K562 (cell line): Measurements from ENCODE around the gene B3GALT4. TPM values are rescaled to one million over a fixed set of nuclear protein-coding genes. Genes with fewer than 3 reads are reported as not detected.
A peak's percentile ranks its signal among the peaks of the same experiment; 100 is the strongest.

ENCODE experiments used
- ARID2 ChIP-seq: fragments of 450-650 bp; IDR thresholded peaks from 2 replicates; pipeline ENCODE4 v1.6.1; 2017; ENCODE audit warnings: antibody characterized with exemption, mild to moderate bottlenecking
- DNMT1 ChIP-seq: fragments of 450-650 bp; IDR thresholded peaks from 2 replicates; pipeline ENCODE4 v1.6.1; 2016; ENCODE audit warnings: antibody characterized with exemption, mild to moderate bottlenecking
- HNRNPK ChIP-seq: fragments of 200-400 bp; formaldehyde crosslinking; IDR thresholded peaks from one replicate; pipeline ENCODE4 v1.6.1; 2018; ENCODE audit warnings: mild to moderate bottlenecking, low read depth, low read length; ENCODE audit not compliant: poor library complexity, severe bottlenecking
- HNRNPUL1 ChIP-seq: fragments of 200-400 bp; formaldehyde crosslinking; IDR thresholded peaks from 2 replicates; pipeline ENCODE4 v1.6.1; 2017; ENCODE audit warnings: low read length
- IFI16 ChIP-seq: fragments of 250-450 bp; sonication (Bioruptor Pico); IDR thresholded peaks from 2 replicates; pipeline ENCODE4 v2.1.2; 2022; ENCODE audit warnings: mild to moderate bottlenecking, inconsistent platforms
- PATZ1 ChIP-seq: fragments of 250-450 bp; sonication (Bioruptor Pico); IDR thresholded peaks from 2 replicates; pipeline ENCODE4 v1.5.0; 2020; ENCODE audit warnings: mild to moderate bottlenecking, borderline replicate concordance
- PHB ChIP-seq: fragments of 250-450 bp; sonication (Bioruptor Pico); IDR thresholded peaks from 2 replicates; pipeline ENCODE4 v1.5.0; 2021
- PML ChIP-seq: IDR thresholded peaks from 2 replicates; pipeline ENCODE4 v1.6.1; 2012; ENCODE audit warnings: low read length, inconsistent platforms
- RBM14 ChIP-seq: fragments of 200-400 bp; formaldehyde crosslinking; IDR thresholded peaks from 2 replicates; pipeline ENCODE4 v1.6.1; 2018; ENCODE audit warnings: low read depth, mild to moderate bottlenecking, low read length, moderate library complexity, borderline replicate concordance; ENCODE audit not compliant: insufficient read depth
- SMARCB1 ChIP-seq: IDR thresholded peaks from 2 replicates; pipeline ENCODE4 v1.6.1; 2011; ENCODE audit warnings: improper control_type of control experiment, low read depth; ENCODE audit not compliant: insufficient read length
- SRSF9 ChIP-seq: fragments of 200-400 bp; formaldehyde crosslinking; IDR thresholded peaks from 2 replicates; pipeline ENCODE4 v1.6.1; 2017; ENCODE audit warnings: low read depth, low read length, borderline replicate concordance
- ZNF165 ChIP-seq: fragments of 250-450 bp; sonication (Bioruptor Pico); IDR thresholded peaks from 2 replicates; pipeline ENCODE4 v1.4.0; 2020; ENCODE audit warnings: borderline replicate concordance
- ZNF584 ChIP-seq: fragments of 200-800 bp; sonication (Bioruptor generic); IDR thresholded peaks from 2 replicates; pipeline ENCODE4 v1.6.1; 2016; ENCODE audit warnings: low read depth, mild to moderate bottlenecking, missing genetic modification characterization, missing compliant biosample characterization
- ZNF696 ChIP-seq: fragments of 250-450 bp; sonication (Bioruptor Pico); conservative IDR thresholded peaks from 2 replicates; pipeline ENCODE4 v1.4.0; 2020; ENCODE audit warnings: mild to moderate bottlenecking, moderate library complexity
- ZNF75A ChIP-seq: fragments of 450-650 bp; formaldehyde crosslinking; IDR thresholded peaks from 2 replicates; pipeline ENCODE4 v1.4.0; 2020; ENCODE audit warnings: mild to moderate bottlenecking
- ZNF79 ChIP-seq: fragments of 250-450 bp; sonication (Bioruptor Pico); IDR thresholded peaks from 2 replicates; pipeline ENCODE4 v1.4.0; 2020; ENCODE audit warnings: low read depth, mild to moderate bottlenecking, moderate library complexity
- polyA plus RNA-seq, 8 experiments: library from polyadenylated mRNA; depleted of rRNA in 4 of 8; stranded (reverse) in 5 of 8; unstranded in 3 of 8; fragments of >200 nt; fragmentation: Nextera tagmentation in 2 of 8; fragmentation: Illumina TruSeq in 1 of 8; extraction: Ambion mirVana in 2 of 8; extraction: Trizol in 1 of 8; gene quantifications; 2 replicates each; pipeline versions ENCODE4 v1.2.1 to v1.2.3, GENCODE V29; 2011 to 2014; ENCODE audit warnings: inconsistent platforms in 1 of 8, missing spikeins in 1 of 8
- total RNA-seq, 7 experiments: library from RNA; depleted of rRNA in 6 of 7; stranded (reverse); fragments of >200 nt in 6 of 7; fragmentation: Illumina TruSeq in 2 of 7; extraction: Trizol in 2 of 7; gene quantifications; 2 replicates each; pipeline versions ENCODE4 v1.2.1 to v1.2.3, GENCODE V29; 2011 to 2021; ENCODE audit warnings: low replicate concordance in 1 of 7
- TF ChIP-seq, protein P1 (sequence below), 2 experiments: fragments of 150-350 bp in 1 of 2; IDR thresholded peaks; 2 replicates each; pipeline ENCODE4 v1.6.1; 2012 to 2016; ENCODE audit warnings: low read depth in 2 of 2, low read length in 2 of 2, mild to moderate bottlenecking in 1 of 2, moderate library complexity in 1 of 2
- TF ChIP-seq, protein P2 (sequence below): fragments of 450-650 bp; IDR thresholded peaks from 2 replicates; pipeline ENCODE4 v1.7.1; 2018; ENCODE audit warnings: mild to moderate bottlenecking, low read depth; ENCODE audit not compliant: partially characterized antibody

Gene B3GALT4
- total and polyA plus RNA-seq, 9 of the 15 experiments (the other 6 are each of a cell fraction or from before 2014, with no cell fraction given) = 0.11 to 1.3 (median 0.53) TPM; not detected in 1

- TF ChIP-seq IFI16 (CRISPR knock-in tag) (no peak), PHB (CRISPR knock-in tag) (0 out of 2 replicates have a peak, but pooled peaks have one; percentile 50), HNRNPK (no peak), ZNF75A (no peak), DNMT1 (peak; percentile 84; the same call in 1 of the 2 replicates), ARID2 (peak; percentile 43; the same call in 1 of the 2 replicates), RBM14 (no peak), HNRNPUL1 (no peak), SMARCB1 (peak; percentile 25), ZNF79 (CRISPR knock-in tag) (no peak), SRSF9 (no peak), ZNF696 (CRISPR knock-in tag) (no peak), ZNF165 (CRISPR knock-in tag) (no peak), PATZ1 (CRISPR knock-in tag) (no peak), PML (peak; percentile 69), ZNF584 (CRISPR knock-in tag) (no peak)
- TF ChIP-seq, protein P1, sequence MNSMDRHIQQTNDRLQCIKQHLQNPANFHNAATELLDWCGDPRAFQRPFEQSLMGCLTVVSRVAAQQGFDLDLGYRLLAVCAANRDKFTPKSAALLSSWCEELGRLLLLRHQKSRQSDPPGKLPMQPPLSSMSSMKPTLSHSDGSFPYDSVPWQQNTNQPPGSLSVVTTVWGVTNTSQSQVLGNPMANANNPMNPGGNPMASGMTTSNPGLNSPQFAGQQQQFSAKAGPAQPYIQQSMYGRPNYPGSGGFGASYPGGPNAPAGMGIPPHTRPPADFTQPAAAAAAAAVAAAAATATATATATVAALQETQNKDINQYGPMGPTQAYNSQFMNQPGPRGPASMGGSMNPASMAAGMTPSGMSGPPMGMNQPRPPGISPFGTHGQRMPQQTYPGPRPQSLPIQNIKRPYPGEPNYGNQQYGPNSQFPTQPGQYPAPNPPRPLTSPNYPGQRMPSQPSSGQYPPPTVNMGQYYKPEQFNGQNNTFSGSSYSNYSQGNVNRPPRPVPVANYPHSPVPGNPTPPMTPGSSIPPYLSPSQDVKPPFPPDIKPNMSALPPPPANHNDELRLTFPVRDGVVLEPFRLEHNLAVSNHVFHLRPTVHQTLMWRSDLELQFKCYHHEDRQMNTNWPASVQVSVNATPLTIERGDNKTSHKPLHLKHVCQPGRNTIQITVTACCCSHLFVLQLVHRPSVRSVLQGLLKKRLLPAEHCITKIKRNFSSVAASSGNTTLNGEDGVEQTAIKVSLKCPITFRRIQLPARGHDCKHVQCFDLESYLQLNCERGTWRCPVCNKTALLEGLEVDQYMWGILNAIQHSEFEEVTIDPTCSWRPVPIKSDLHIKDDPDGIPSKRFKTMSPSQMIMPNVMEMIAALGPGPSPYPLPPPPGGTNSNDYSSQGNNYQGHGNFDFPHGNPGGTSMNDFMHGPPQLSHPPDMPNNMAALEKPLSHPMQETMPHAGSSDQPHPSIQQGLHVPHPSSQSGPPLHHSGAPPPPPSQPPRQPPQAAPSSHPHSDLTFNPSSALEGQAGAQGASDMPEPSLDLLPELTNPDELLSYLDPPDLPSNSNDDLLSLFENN (IDR thresholded peaks at IDR 0.05; ENCODE audit: low read depth in 2 of 2, low read length in 2 of 2) = peak in 1 of 2 experiments; percentile 17; a peak in 1 of 4 replicates
- TF ChIP-seq, protein P2, sequence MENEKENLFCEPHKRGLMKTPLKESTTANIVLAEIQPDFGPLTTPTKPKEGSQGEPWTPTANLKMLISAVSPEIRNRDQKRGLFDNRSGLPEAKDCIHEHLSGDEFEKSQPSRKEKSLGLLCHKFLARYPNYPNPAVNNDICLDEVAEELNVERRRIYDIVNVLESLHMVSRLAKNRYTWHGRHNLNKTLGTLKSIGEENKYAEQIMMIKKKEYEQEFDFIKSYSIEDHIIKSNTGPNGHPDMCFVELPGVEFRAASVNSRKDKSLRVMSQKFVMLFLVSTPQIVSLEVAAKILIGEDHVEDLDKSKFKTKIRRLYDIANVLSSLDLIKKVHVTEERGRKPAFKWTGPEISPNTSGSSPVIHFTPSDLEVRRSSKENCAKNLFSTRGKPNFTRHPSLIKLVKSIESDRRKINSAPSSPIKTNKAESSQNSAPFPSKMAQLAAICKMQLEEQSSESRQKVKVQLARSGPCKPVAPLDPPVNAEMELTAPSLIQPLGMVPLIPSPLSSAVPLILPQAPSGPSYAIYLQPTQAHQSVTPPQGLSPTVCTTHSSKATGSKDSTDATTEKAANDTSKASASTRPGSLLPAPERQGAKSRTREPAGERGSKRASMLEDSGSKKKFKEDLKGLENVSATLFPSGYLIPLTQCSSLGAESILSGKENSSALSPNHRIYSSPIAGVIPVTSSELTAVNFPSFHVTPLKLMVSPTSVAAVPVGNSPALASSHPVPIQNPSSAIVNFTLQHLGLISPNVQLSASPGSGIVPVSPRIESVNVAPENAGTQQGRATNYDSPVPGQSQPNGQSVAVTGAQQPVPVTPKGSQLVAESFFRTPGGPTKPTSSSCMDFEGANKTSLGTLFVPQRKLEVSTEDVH = peak; percentile 45
These were observed 27.8 kb upstream of the B3GALT4 start (continued) for GRCh38 chr6:33248932-33249731.
